Esophagus mucosa (tissue), 1 donor: Measurements from ENCODE around the gene S100A8. TPM values are rescaled to one million over a fixed set of nuclear protein-coding genes. Genes with fewer than 3 reads are reported as not detected.
A peak's percentile ranks its signal among the peaks of the same experiment; 100 is the strongest.
"Not testable (repeated sequence)": the region's sequence is repeated elsewhere in the genome, so short reads cannot be mapped to it uniquely, and the experiment has no call there.

Experiments
- ATAC-seq: fragments of 200-7000 bp; cut with Tn5 transposase; one replicate; pipeline ENCODE4 v1.9.1; 2020
- total RNA-seq: library from RNA; stranded (reverse); gene quantifications from one replicate; pipeline ENCODE4 v1.2.4, GENCODE V29; 2023
- donor health status: DM: yes; HTN: yes; CAD: no.

The S100A8 gene
- total RNA-seq, 1 donor from 2014 or later = 27,439 TPM

- ATAC-seq = peak; percentile 25
These were observed 25.1 kb upstream of the S100A8 start, which contains the start of gene S100A7A for GRCh38 chr1:153415850-153416570. Gene S100A7A (plus strand): TSS chr1:153416520. CDS start chr1:153418083, 1,563 bp downstream.

GRCh38 chr1:153413961-153414360 is 23.1 kb upstream of the S100A8 start:
- not testable (repeated sequence) for ATAC-seq

GRCh38 chr1:153407274-153407673 is 16.4 kb upstream of the S100A8 start:
- not testable (repeated sequence) for ATAC-seq

GRCh38 chr1:153405825-153406599 is 15.1 kb upstream of the S100A8 start:
- peak; percentile 44 for ATAC-seq

- ATAC-seq = peak; percentile 64
These were observed 13.9 kb upstream of the S100A8 start for GRCh38 chr1:153404768-153405167.

GRCh38 chr1:153404086-153404635 is 13.3 kb upstream of the S100A8 start:
- no peak for ATAC-seq

- no peak for ATAC-seq
These were observed 12.7 kb upstream of the S100A8 start for GRCh38 chr1:153403421-153404085.

GRCh38 chr1:153402226-153402625 is 11.4 kb upstream of the S100A8 start:
- no peak for ATAC-seq

- ATAC-seq = no peak
These were observed 10.6 kb upstream of the S100A8 start for GRCh38 chr1:153401461-153401860.

- ATAC-seq = peak; percentile 25
These were observed 9.4 kb upstream of the S100A8 start for GRCh38 chr1:153400244-153400643.

- ATAC-seq = no peak
These were observed 8.7 kb upstream of the S100A8 start for GRCh38 chr1:153399401-153400055.

GRCh38 chr1:153397924-153398651 is 7.2 kb upstream of the S100A8 start:
- no peak for ATAC-seq

- no peak for ATAC-seq
These were observed 6.4 kb upstream of the S100A8 start for GRCh38 chr1:153397051-153397923.

- no peak for ATAC-seq
These were observed 5.6 kb upstream of the S100A8 start for GRCh38 chr1:153396461-153396860.

- ATAC-seq = no peak
These were observed 4.9 kb upstream of the S100A8 start for GRCh38 chr1:153395776-153396175.

- ATAC-seq = peak; percentile 37
These were observed 4.3 kb upstream of the S100A8 start for GRCh38 chr1:153395136-153395685.

GRCh38 chr1:153394391-153394790 is 3.5 kb upstream of the S100A8 start:
- ATAC-seq = no peak

GRCh38 chr1:153393926-153394325 is 3.1 kb upstream of the S100A8 start:
- ATAC-seq = peak; percentile 70

- peak; percentile 40 for ATAC-seq
These were observed 1.9 kb upstream of the S100A8 start for GRCh38 chr1:153392822-153393221.

GRCh38 chr1:153392258-153392657 is 1.4 kb upstream of the S100A8 start:
- ATAC-seq = no peak
